Colon (tissue), 2 donors: ENCODE results near the gene THRB.

Experiments used
- FAIRE-seq: peaks from 2 replicates; lab custom pipeline; 2012; peaks lifted over from hg19 to GRCh38; lab: Jason Lieb, UNC
- donor health status: control.
- donor health status: control.

Gene THRB

DNA sequence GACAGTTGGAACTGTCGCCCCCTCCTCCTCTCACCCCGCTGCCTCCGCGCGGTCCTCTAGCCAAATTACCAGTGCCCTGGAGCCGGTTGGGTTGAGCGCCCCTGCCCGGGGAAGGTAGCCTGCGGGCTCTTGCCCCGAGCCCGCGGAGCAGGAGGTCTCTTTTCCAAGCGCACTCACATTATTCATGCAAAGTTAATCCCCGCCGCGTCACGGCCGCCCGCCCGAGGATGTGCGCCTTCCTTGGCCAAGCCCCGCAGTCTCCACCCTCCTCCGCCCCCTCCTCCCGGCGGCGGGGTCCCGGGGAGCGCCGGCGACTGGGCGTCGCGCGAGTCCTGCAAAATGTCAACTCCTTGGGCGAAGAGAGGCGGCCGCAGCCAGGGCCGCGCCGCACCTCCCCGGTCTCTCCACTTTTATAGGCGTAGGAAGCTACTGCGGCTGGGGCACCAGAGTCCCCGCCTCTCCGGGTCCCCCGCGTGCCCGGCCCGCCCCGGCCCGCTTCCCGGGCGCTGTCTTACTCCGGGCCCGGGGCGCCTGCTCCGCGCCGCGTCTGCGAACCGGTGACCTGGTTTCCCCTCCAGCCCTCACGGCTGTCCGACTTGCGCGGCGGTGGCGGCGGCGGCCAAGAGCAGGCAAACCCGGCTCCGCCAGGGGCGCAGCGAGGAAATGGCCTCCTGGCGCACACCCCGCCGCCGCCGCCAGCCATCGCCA lies at the start of gene THRB:
THRB (minus strand) TSS at position 233 of the 708 bp plus-strand sequence.
- FAIRE-seq, result no peak

DNA sequence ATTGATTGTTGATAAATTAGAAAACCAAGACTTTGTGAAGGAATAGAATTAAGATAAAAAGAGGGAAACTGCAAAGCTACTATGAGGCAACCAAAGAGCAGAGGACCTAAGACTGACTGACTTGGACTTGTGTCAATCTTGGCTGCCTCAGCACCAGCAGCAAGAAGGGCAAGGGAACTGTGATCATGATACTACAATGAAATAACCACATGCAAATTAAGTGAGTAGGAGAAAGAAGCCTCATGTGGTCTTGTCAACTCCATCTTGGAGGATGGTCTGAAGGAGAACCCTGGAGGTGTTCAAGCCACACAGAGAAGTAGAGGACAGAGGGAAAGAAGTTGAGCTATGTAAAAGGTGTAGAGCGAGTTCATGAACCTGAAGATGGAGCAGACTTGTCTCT lies 47.3 kb upstream of the THRB start:
- FAIRE-seq, result no peak

DNA sequence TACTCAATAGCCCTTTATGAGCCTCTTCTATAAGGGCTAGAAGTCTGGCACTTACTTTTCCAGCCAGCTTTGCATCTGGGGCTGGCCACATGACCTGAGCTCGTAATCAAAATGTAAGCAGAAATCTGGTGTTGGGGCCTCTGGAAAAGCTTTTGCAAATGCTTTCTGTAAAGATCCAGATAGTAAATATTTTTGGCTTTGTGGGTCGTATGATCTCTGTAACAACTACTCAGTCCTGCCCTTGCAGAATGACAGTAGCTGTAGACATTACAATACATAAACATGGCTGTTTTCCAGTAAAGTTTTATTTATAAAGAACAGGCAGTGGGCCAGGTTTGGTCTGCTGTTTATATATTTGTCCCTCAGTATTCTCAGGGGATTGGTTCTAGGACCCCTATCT lies 46.2 kb upstream of the THRB start:
- no peak for FAIRE-seq

DNA sequence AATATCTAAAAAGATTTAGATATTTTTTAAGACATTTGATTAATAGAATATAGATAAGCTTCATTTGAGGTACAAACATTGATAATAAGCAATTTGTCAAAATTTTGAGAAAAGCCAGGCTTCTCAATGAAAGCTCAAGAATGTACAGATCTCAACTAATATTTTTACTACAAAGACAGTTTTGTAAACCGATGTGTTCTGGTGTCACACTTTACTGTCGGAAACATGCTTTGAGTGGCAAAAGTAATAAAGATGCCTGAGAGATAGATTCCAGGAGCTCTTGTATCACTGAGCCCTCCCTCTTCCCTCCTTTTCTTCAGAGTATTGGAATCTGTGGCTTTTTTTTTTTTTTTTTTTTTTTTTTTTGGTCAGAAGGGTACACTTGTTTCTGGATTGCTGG lies 45.0 kb upstream of the THRB start:
- FAIRE-seq, result no peak

DNA sequence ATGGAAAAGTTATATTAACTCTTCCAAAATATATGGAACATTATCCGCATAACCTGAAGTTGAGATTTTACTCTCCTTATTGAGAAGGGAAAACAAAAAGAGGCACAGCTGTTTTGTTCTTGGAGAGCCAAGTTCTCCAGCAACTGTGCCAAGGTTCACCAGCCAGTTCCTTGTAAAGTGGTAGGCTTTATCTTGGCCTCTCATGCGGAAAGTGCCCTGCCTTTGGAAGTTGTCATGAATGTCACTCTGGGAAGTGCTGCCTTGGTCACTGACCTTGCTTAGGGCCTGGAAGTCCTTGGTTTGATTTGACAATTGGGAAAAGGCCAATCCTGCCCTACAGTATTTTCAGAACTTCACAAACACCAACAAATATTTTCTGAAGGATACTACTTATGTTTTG lies 44.2 kb upstream of the THRB start:
- no peak for FAIRE-seq

DNA sequence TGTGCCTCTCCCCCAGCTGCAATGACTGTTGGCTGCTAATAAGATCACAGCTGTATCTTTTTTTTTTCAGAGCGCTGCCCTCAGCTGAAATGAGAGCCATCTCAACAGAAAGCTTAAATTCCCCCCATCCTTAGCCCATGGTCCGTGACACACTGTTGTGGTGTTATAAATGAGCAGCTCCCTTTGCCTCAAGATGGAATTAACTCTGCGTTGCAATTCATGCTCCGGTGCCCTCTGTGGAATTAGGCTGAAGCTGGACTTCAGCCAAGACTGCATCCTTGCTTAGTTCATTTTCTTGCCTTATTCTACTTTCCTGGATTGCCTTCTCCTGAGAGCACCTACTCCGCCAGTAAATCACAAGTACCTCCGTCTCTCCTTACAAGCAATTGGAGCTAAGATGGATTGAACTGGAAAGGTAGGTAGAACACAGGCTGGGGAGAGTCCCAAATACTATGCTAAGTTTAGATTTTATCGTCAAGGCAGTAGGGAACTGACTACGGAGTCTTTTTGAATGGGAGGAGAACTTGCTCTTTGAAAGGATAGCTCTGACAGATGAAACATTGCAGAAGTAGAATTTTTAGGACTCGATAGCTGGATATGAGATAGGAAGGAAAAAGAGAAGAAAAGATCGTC lies 39.0 kb upstream of the THRB start:
- FAIRE-seq, result no peak

DNA sequence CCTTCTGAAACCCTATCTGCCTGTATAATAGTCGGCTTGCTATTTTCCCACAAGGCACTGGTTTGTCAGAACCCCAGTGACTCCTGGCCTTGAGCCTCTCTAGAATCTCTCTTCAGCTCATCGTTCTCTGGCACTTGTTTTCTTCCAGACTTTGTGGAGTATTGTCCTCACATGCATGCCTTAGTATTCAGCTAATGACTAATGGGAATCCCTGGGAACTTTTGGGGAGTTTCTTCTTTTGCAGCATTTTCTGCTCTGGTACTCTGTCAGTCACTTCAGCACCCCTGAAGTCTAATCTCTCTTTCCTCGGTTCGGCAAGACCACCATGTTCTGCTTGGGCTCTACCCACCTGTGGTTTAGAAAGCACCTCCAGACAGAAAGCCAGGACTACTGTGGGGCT lies 35.8 kb upstream of the THRB start:
- no peak for FAIRE-seq

DNA sequence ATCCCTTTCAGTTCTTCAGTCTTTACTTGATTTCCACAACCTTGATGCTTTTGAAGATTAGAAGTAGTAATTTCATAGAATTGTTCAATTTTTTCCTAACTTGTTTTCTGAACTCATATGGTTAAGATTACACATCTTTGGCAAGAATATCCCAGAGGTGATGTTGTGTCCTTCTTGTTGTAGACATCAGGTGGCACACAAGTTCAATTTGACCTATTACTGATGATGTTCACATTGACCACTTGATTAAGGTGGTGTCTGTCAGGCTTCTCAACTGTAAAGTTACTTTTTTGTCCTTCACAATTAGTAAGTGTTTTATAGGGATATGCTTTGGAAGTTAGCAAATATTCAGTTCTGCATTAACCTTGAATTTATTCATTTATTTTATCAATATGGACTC lies 34.6 kb upstream of the THRB start:
- FAIRE-seq, result no peak

DNA sequence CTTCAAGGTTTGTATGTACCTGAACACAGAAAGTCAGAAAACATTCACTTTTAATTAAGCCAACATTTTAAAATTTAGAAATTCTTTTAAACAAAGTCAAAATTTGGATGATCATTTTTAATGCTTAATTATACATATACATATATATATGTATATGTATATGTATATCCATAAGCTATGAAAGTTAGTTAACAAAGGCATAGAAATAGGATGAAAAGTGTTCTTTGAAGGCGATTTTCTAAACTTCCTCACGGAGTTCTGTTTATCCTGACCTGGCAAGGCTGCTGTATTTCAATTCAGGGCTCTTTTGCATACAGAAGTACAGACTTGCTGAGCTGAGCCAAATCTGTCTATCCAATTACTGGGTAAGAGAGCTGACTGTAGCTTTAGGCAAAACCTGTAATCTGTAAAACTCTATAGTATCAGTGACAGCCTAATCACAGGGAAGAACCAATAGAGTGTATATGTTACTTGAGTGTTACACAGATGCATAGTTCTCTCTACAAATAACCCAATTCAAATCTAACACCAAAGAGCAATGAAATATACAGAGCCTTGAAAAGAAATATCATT lies 32.1 kb upstream of the THRB start:
- no peak for FAIRE-seq

DNA sequence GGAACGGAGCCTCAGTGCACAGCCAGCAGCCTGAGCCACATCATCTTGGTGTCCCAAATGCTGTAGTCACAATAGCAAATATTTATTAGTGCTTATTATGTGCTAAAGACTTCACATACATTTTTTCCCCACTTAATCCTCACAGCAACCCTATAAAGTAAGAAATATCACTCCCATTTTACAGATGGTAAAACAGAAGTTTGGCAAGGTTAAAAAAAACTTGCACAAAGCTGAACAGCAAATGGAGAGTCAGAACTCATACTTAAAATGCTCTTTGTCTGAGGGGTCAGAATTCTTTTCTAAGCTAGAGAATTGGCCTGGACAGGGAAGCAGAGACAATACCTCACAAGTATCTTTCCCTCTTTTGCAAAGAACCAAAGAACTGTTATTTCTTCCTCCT lies 30.9 kb upstream of the THRB start:
- FAIRE-seq, result no peak

DNA sequence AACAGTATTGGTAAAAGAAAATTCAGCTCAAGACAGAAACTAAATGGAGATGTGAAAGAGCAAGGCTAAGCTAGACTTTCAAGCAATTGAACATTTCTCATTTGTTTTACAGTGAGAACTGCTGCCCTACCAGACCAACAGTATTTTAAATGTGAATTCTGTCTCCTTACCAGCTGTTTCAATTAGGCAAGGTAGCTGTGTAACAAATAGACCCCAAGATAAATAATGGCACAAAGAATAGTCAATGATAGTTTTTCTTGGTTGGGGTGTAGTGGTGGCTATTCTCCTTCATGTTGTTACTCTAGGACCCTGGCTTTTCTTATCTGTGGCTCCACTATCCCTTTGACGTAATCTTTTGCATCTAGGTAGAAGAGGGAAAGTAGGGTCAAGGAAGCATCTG lies 30.4 kb upstream of the THRB start:
- no peak for FAIRE-seq

DNA sequence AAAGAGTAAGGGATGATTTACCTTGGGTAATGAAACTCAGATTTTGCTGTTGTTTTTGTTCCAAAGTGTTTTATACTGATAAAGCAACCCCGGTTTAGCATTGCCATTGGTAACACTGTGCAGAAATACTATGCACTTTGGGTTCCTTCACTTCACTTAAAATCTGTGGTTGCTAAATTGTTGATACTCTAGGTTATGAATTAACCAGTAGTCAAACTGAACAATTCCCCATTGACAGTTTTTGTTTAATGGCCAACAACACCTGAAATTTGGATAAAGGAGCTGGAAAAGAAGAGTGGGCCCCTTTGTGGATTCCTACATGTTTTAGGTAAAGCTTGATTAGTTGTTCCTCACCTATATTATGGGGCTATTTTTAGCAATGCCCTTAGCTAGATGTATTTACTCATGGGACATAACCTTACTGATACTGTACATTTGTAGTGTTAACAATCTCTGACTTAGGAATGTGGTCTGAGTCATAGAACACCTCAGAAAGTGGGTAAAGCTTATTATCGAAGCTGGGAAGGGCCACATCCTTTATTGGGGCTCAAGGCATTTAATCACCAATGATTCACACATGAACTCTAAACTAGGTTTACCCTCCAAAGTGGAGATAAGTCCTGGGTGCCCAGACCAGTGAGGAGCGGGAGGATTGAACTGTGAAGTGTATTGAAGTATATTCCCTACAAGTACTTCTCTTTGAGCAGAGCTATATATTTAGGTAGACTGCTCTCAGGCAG lies 29.5 kb upstream of the THRB start:
- no peak for FAIRE-seq

DNA sequence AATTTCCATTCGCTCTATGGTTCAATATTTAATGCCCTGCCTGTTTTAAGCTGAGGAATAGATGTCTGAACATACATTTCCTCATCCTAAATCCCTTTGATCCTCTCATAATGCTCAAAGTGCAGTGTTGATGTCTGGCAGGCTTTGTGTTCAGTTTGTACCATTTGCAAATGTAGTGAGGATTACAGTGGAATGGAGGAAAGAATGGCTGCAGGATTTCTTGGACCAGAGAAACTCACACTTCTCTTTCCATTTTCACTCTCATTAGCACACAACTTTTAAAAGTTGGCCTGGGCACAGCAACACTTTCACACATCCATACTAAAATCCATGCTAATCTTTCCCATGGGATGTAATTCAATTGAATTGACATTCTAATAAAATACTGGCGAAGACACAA lies 28.6 kb upstream of the THRB start:
- FAIRE-seq, result no peak

DNA sequence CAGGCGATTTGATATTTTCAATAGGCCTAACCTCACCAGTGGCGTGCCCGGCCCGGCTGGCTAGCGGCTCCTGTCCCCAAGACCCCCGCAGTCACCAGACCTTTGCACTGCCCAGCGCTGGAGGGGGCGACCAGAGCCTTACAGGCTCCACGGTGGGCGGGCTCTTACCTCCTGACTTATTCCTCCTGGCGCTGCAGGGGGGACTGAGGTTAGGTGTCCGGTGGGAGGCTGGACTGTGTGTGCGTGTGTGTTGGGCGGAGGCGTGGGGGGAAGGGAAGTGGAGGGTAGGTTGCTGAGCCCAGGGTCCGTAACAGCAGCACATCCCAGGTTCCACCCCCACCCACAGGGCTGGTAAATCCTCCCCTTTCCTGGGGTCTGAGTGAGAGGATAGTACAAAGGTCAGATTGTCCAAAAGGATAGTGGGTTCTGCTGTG lies 27.5 kb upstream of the THRB start:
- FAIRE-seq, result no peak

DNA sequence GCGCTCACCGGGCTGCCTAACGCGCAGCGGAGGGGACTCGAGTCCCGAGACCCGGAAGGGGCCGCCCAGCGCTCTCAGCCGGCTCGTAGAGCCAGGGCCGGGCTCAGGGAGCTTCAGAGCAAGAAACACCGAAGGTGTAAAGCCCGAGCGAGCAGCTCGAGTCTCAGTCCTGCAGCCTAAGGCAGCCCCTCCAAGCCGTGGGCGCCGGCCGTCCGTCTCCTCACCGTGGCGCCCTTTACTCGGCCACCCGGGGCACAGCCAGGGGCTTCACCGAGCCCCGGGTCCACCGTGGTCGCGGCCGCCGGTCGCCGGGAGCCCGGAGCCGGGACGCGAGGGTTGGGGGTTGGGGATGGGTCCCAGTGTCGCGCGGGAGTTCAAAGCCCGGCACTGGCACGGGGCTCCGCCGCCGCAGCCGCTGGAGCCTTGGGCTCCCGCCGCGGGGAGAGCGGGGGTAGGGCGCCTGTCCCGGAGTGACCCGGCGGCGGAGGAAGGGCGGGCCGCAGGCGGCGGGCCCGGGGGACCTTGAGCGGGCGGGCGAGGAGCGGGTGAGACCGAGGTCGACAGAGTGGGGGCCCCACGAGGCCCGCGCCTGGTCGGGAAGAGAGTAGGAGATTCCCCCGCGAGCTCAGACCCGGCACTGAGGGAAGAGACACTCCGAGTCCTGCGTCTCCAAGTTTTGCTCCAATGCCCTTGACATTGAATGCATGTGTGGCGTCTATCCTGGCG lies 26.9 kb upstream of the THRB start:
- FAIRE-seq, result no peak

DNA sequence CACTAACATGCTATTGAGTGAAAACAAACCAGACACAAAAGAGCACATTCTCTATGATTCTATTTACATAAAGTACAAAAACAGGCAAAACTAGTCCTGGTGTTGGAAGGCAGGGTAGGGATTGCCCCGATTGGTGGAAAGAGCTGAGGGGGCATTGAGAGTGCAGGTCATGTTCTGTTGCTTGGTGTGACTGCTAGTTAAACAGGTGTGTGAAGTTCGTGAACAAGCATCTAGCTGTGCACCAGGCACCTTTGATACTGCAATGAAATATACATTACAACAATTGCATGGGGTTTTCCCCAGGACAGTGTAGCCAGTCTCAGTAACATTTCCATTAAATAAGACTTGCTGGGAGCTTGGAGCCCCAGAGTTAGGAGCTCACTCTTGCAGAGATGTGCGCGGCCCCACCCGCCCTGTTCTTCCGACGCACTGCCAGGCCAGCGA lies 26.3 kb upstream of the THRB start:
- FAIRE-seq, result no peak

DNA sequence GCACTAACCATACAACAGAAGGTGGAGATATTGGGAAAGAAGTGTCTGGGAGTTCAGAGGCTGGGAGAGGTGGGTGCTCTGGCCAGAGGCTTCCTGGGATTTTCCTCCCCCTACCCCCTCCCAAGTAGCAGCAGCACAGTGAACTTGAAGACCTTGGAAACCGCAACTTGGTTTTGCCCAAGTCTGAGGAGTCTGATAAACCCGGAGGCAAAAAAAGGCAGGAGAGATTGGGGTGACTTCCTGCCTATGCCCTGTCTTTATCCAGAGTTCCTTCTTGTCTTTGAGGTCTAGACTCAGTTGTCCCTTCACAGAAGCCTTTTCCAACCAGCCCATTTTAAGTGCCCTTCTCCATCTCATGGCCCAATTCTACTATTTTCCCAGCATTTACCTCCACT lies 25.4 kb upstream of the THRB start:
- no peak for FAIRE-seq

DNA sequence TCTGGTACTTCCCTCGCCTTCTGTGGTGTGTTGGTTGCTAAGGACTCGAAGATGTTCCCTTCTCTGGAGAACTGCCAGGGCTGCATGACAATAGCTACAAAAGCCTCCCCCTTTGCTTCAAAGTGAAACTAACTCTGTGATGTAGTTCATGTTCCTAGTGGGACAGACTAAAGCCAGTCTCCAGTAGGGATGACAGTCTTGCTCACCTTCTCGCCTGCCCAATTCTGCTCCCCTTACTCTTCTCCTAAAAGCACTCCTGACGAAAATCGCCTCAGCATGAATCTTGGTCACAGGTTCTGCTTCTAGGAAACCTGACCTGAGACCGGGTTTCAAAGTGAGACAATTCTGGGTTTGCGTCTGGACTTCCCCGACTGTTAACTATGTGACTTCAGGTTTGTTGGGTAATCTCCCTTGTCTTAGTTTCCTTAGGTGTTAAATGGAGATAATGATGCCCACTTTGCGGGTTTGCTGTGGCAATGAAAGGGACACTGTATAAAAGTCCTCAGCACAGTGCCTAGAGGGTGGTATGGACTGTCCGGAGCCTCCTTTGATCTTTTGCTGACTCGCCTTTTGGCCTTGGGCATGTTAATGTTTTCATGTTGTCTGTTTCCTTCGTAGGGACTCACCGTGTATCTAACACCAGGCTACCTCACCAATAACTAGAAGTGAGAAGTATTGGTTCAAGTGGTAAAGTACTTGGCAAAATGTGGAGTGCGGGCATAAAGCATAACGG lies 24.9 kb upstream of the THRB start:
- no peak for FAIRE-seq

DNA sequence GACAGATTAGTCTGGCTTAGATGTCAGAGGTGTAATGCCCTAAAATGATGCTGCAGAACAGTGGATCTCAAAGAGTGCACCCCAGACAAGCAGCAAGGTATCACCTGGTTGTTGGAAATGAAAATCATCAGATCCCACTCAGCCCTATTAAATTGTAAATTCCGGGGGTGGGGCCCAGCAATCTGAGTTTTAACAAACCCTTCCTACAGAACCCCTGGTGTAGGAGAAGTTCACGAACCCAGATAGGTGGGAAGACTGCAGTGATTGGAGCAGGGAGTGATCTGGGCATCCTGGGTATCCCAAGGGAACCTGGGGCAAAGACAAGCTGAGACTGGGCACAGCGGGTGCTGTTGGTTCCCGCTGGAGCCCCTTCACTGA lies 24.3 kb upstream of the THRB start:
- no peak for FAIRE-seq

DNA sequence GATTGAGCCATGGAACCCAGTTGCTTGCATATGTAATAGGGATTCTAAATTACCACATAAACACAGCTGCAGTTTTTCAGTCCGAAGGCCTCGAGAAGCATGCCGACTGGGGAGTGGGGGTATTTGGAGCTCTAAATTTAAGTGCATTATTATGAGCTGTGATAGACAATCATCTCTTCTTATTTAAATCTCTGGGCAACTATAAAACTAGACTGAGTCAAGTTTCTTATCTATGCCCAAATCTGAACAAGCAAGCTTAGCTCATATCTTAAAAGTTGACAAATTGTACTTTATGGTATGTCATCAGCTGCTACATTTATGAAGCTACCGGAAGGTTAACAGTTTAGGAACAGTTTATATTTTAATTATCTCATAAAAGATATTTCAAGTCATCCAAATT lies 19.5 kb upstream of the THRB start:
- FAIRE-seq, result no peak

DNA sequence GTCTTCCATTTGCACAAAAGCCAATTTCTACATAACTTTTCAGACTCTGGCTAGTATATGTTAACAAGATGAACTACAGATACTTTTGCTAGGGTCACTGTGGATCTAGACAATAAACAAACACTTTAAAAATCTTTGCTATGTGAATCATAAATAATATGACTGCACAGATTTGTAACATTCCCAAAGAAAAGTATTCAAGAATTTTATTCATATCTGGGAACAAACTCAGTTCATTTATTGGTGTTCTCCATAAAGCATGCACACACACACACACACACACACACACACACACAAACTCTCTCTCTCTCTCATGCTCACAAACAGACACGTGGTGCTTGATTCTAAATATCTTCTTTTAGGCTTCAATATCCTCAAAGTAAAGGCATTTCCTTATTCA lies 18.8 kb upstream of the THRB start:
- FAIRE-seq, result no peak
